GM12872 (cell line): Measurements from ENCODE around the gene GAB1.

ENCODE experiments used
- TF ChIP-seq, protein P1 (sequence below): IDR thresholded peaks from 3 replicates; pipeline ENCODE4 v1.5.1; 2011; ENCODE audit warnings: low read depth, mild to moderate bottlenecking, low read length, moderate library complexity; ENCODE audit not compliant: insufficient read depth

GAB1 gene

DNA sequence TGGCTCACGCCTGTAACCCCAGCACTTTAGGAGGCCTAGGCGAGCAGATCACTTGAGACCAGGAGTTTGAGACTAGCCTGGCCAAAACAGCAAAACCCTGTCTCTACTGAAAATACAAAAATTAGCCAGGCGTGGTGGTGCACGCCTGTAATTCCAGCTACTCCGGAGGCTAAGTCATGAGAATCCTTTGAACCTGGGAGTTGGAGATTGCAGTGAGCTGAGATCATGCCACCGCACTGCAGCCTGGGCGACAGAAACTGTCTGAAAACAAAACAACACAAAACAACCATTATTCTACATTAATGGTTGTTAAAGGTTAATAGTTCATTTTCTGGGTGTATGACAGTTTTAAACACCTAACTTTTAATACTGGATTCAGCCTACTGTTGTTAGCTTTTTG lies 175.2 kb downstream of the GAB1 start:
- TF ChIP-seq, protein P1, sequence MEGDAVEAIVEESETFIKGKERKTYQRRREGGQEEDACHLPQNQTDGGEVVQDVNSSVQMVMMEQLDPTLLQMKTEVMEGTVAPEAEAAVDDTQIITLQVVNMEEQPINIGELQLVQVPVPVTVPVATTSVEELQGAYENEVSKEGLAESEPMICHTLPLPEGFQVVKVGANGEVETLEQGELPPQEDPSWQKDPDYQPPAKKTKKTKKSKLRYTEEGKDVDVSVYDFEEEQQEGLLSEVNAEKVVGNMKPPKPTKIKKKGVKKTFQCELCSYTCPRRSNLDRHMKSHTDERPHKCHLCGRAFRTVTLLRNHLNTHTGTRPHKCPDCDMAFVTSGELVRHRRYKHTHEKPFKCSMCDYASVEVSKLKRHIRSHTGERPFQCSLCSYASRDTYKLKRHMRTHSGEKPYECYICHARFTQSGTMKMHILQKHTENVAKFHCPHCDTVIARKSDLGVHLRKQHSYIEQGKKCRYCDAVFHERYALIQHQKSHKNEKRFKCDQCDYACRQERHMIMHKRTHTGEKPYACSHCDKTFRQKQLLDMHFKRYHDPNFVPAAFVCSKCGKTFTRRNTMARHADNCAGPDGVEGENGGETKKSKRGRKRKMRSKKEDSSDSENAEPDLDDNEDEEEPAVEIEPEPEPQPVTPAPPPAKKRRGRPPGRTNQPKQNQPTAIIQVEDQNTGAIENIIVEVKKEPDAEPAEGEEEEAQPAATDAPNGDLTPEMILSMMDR, result no peak

DNA sequence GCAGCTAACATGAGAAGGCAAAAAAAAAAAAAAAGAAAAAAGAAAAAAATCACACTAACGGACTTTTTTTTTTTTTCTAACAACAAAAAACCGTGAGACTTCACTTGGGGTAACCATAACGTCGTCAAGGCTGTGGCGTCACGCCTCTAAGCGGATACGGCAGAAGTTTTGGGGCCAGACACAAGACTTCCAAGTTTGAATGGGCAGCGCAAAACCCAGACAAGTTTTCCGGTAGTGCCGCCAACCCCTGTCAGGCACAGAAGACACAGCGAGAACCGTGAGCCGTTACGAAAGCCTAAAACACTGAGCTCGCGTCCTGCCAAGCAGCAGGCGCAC lies 176.3 kb downstream of the GAB1 start:
- TF ChIP-seq, protein P1, result no peak

DNA sequence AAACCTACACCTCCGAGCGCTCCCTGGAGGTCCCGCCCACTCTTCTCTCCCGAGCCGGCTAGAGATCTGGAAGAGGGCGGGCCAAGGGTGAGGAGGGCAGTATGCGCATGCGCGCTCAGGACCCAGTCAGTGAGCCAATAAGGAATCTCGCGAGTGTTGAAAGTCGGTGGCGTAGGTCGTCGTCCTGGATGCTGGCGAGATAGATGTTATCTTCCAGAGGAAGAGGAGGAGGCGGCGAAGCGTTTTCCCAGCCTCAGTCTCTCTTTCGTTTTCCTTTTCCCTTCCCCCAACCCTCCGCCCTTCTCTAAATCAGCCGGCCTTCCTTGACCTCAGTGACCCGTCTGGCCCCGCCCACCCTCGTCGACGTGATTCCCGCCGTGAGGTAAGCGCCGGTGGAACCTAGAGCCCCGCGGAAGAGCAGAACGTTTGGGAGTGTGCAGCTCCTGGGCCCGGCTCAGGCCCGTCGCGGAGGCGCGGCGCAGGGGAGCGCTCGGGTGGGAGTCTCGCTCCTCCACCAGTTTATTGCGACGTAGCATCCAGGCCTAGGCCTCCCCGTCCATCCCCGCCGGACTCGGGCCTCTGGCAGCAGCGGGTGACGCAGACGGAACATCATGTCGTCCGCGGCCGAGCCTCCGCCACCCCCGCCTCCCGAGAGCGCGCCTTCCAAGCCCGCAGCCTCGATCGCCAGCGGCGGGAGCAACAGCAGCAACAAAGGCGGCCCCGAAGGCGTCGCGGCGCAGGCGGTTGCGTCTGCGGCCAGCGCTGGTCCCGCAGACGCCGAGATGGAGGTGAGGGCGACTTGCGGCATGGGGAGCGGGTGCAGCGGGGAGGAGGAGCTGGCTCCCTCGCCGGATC lies 176.9 kb downstream of the GAB1 start, which contains the start of gene SMARCA5:
Gene SMARCA5 (plus strand): TSS at position 389 of the 855 bp plus-strand sequence. CDS start 223 bp downstream, at position 612.
- TF ChIP-seq, protein P1, result no peak

DNA sequence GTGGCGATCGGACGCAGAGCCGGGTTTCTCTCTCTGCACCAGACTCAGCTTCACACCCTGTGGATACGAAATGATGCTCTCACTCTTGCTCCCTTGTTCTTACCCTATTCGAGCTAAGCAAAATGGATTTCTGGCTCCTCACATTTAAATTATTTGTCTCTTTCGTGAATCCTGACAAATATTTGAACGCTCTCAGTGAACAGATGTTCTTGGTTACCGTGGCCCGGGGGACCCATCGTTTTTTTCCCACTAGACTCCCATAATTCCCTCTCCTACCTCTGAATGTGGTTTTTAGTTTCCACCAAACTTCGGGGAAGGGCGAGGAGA lies 177.5 kb downstream of the GAB1 start:
- TF ChIP-seq, protein P1, result no peak

DNA sequence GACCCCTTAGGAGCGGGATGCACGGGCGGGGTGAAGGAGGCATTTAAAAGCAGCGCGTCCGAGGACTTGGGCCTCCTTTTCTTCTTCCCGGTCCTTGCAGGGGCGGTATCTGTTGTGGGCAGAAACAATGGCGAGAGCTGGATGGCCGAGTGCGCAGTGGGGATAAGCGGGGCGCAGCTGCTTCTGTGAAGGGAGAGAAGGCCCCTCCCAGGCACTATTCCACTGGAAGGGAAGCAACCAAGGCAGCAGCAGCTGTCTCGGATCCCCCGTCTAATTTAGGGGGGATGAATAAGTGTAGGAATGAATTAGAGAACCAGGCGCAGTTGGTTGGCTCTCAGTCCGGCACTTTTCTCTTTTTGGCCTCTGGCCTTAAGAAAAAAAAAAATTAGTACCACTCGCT lies 177.8 kb downstream of the GAB1 start:
- TF ChIP-seq, protein P1, result no peak

DNA sequence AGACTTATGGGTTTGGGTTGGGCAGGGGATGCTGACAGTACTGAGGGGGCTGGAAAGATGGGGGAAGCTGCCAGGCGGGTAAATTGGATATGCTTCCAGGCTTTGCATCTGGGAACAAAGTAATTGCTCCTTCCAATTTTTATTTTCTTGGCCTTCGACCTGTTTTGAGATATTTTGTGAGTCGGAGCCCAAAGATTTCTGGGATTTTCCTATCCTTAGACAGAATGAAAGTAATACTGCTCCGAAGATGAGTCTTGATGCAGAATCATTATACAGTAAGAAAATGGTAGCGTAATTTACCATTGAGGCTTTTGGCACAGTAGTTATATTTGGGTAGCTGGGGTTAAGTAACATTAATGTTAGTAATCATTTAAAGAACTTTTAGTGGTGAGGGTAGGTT lies 178.2 kb downstream of the GAB1 start:
- TF ChIP-seq, protein P1, result no peak

DNA sequence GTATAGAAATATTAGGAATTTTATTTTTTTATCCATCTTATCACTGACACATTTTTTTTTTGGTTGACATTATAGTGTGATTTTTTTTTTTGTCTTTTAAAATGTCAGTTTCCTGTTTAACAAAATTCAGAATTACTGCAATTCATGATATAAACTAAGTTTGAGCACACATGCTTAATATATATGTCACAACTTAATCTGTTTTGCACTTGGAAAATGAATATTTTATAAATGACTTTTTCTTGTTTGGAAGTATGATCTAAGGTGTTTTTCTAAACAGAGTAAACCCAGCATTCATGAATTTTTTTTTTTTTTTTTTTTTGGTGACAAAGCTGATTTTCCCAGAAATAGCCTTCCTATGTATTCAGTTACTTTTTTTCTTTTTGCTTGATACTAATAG lies 179.2 kb downstream of the GAB1 start:
- TF ChIP-seq, protein P1, result no peak

DNA sequence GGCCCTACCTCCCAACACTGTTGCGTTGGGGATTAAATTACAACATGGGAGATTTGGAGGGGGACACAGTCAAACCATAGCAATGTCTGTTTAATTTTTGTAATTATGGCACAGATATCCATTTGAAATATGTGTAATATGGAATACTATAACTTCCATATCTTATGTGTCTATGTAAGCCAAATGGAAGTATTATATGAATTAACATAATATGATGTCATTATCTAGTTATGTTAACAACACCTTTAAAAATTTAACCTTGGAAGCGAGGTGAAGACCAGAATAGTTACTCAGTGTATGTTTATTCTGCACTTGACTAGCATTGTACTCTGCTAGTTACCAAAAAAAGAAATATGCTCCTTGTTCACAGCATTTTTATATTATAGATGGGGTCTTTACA lies 181.1 kb downstream of the GAB1 start:
- TF ChIP-seq, protein P1, result no peak
